Measurements from ENCODE around the gene SPR.

The SPR gene

GRCh38 chr2:72914589-72915319 lies 27.5 kb downstream of the SPR start:
- in situ Hi-C loops (cut with HindIII; ENCODE audit: low sequenced_read_pairs) = no loop called here

- in situ Hi-C loops (cut with HindIII; ENCODE audit: low sequenced_read_pairs) = no loop called here
Measured at GRCh38 chr2:72915320-72915906, 28.2 kb downstream of the SPR start.

- in situ Hi-C loops (cut with HindIII; ENCODE audit: low sequenced_read_pairs) = no loop called here
Measured at GRCh38 chr2:72915907-72916742, 28.9 kb downstream of the SPR start.

- in situ Hi-C loops (cut with HindIII; ENCODE audit: low sequenced_read_pairs) = no loop called here
Measured at GRCh38 chr2:72916743-72917137, 29.5 kb downstream of the SPR start.

GRCh38 chr2:72917138-72917876 lies 30.1 kb downstream of the SPR start, which contains the start of gene EMX1:
Gene EMX1, plus strand, starts transcription at chr2:72917519. Its CDS starts 334 bp downstream, at chr2:72917853.
- in situ Hi-C loops (cut with HindIII; ENCODE audit: low sequenced_read_pairs) = no loop called here

GRCh38 chr2:72917877-72918553 lies 30.8 kb downstream of the SPR start:
- in situ Hi-C loops (cut with HindIII; ENCODE audit: low sequenced_read_pairs) = no loop called here

- in situ Hi-C loops (cut with HindIII; ENCODE audit: low sequenced_read_pairs) = no loop called here
Measured at GRCh38 chr2:72919414-72920317, 32.5 kb downstream of the SPR start.

GRCh38 chr2:72920318-72921087 lies 33.3 kb downstream of the SPR start:
- in situ Hi-C loops (cut with HindIII; ENCODE audit: low sequenced_read_pairs) = no loop called here

GRCh38 chr2:72921088-72921851 lies 34.1 kb downstream of the SPR start:
- in situ Hi-C loops (cut with HindIII; ENCODE audit: low sequenced_read_pairs) = no loop called here

GRCh38 chr2:72921853-72922252 lies 34.6 kb downstream of the SPR start:
- in situ Hi-C loops (cut with HindIII; ENCODE audit: low sequenced_read_pairs) = no loop called here

- in situ Hi-C loops (cut with HindIII; ENCODE audit: low sequenced_read_pairs) = no loop called here
Measured at GRCh38 chr2:72923833-72924352, 36.7 kb downstream of the SPR start.

- in situ Hi-C loops (cut with HindIII; ENCODE audit: low sequenced_read_pairs) = loop anchor here (5.0 kb wide), 1 partner anchor 83 kb away; no protein-coding TSS in a partner anchor
Measured at GRCh38 chr2:72924353-72925240, 37.4 kb downstream of the SPR start.

GRCh38 chr2:72925328-72925943 lies 38.2 kb downstream of the SPR start:
- in situ Hi-C loops (cut with HindIII; ENCODE audit: low sequenced_read_pairs) = loop anchor here (5.0 kb wide), 1 partner anchor 82 kb away; no protein-coding TSS in a partner anchor

- in situ Hi-C loops (cut with HindIII; ENCODE audit: low sequenced_read_pairs) = loop anchor here (5.0 kb wide), 1 partner anchor 81 kb away; no protein-coding TSS in a partner anchor
Measured at GRCh38 chr2:72926368-72926767, 39.2 kb downstream of the SPR start.

GRCh38 chr2:72926811-72927465 lies 39.7 kb downstream of the SPR start:
- in situ Hi-C loops (cut with HindIII; ENCODE audit: low sequenced_read_pairs) = loop anchor here (5.0 kb wide), 1 partner anchor 80 kb away; no protein-coding TSS in a partner anchor
